CD4-positive, alpha-beta T cell treated with Interleukin-12 subunit alpha and Interleukin-12 subunit beta, for 1 hour (primary cell): ENCODE measurements around the gene GFAP.
A peak's percentile ranks its signal among the peaks of the same experiment; 100 is the strongest.

Experiments used
- DNase-seq: peaks from one replicate; pipeline ENCODE4 v3.0.0-alpha.2; 2020

Gene GFAP

GRCh38 chr17:44930667-44931066, 15.4 kb upstream of the GFAP start:
- no peak for DNase-seq

DNA sequence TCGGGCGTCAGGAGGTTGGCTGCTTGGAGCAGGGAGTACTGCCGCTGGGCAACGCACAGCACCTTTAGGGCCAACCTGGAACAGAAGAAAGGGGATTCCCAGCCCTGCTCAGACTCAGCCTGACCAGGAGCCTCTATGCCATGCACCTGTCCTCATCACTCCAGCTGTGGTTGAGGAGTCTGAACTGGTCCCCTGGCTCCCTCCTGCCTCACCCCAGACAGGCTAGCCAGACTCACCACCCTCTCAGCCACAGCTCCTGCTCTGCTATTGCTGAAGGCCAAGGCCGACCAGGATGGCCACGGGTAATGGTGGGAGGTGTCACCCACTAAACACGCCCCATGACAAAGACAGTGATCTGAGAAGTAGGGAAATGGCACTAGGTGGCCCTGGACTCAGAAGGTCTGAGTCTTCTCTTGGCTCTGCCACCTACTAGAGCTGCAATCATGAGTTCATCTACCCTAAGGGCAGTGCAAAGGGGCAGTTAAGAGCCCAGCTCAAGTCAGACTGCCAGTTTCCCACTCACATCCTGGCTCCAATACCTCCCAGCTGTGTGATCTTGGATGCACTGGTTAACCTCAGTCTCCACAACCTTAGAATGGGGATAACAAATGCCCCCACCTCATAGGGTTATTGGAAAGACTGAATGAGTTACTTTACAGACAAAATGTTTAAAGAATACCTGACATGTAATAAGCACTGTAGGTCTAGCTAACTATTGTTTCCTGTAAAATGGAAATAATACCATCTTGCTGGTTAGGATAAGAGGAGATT, 13.8 kb upstream of the GFAP start:
- DNase-seq: no peak

DNA sequence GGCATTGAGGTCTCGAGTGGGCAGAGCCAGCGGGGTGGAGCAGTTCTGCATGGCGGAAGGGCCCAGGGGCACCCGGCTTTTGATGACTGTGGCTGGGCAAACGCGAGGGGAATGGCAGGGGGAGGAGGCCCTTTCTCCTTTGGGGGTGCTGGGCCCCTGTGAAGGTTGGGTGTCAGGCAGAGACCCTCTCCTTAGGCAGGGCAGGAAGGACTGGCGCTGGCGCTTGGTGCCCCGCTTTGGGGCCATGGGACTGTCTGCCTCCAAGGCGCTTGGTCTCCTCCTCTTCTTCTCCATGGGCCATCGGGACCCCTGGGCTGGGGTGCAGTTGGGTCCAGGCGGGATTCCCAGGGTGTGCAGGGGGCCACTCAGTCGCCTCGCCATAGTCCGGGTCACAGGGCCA, 12.8 kb upstream of the GFAP start:
- no peak for DNase-seq

DNA sequence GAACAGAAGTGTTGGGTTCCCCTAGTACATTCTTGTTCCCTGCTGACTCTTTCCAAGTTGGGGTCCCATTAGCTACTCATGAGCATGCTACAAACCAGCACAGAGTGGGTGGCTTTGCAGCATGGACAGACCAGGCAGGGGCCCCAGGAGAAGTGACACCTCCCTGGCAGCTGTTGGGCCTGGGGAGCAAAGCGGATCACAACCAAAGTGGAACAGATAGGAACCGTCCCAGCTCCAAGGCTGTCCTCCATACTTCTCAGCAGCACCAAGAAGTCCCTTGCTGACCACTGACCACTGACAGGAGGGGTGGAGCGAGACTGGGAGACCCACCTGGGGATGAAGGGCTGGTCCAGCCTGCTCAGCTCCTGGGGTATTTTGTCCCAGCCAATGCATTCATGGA, 12.4 kb upstream of the GFAP start:
- no peak for DNase-seq

DNA sequence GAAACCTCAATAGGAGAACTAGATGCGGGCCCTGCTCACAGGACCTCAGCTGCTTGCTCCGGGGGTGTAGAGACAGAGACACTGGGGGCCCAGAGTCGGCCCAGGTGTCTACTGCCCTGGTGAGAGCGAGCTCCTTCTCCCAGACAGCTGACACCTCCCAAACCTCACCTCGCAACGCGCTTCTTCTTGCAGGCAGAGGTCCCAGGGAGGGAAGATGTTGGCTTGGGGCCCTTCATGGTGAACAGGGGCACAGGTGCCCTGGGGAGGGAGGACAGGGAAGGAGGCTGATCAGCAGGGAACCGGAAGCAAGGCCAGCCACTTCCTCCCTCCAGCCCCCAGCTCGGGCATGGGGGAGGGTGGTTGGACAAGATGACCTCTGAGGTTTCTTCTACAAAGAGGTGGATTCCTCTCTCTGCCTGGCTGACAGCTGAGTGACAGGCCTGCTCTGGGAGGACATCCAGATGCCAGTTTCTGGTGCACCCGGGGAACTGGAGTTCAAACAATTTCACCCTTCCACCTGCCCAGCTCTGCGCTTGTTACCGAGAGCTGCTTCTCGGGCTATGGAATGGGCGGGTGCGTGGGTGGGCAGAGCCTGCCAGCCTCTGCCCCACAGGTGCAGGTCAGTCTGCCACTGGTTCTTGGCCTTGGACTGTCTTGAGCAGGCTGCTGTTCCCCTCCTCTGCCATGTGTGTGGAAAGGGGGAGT, 11.7 kb upstream of the GFAP start:
- no peak for DNase-seq

DNA sequence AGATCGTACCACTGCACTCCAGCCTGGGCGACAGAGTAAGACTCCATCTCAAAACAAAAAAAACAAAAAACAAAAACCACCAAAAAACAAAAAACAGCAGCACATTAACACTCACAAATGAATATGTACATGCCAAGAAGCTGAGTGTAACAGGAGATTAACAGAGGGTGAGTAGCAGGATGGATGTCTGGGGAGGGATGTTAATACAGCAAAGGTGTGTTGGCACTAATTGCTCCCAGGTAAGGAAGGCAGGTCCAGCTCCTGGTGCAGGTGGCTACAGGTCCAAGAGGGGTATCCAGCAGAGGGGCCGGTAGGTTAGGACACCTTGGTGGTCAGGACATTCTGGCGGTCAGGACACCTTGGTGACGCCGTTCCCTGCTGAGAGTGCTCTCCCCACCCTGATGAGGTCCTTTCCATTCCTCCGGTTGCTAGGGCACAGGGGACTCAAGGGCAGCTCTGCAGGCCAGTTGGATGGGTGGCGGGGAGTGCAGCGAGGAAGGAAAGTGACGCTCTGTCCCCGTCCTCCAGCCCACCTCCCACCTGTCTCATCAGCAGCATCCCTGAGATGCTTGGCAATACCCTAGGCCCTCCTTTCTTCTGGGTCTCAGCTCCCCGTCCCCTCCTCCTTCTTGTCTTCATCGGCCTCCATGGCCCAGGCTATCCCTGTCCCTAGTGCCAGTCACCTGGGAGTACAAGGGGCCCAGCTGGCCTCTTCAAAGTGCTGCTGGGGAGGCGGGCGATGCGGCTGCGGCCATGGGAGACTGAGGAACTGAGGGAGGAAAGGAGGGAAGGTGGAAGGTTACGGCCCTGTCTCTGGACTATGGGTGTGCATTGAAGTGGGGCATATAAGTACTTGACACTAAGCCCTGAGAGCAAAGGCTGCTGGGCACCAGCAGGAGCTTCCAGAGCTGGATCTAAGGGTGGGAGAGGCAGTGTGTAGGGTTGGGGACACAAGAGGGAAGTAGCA, 10.7 kb upstream of the GFAP start:
- no peak for DNase-seq

DNA sequence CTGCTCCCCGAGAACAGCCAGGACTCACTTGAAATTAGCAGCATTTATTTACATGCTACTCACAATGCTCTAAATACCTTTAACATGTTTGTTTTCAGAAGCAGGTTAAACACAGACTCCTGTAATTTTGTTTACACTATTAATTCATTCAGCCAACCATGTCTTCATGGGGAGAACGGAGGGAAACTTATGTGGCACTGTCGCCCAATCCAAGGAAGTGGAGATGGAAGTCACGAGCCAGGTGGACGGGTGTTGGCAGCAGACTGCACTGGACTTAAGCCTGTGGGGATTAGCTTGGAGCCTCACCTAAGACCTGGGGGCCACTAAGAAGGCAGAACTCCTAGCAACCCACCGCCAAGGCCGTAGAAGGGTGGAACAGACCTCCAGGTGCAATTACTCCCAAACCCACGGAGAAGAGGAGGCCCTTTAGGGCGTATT, 8.8 kb upstream of the GFAP start:
- DNase-seq: no peak

GRCh38 chr17:44922746-44923470, 7.6 kb upstream of the GFAP start:
- DNase-seq: no peak

DNA sequence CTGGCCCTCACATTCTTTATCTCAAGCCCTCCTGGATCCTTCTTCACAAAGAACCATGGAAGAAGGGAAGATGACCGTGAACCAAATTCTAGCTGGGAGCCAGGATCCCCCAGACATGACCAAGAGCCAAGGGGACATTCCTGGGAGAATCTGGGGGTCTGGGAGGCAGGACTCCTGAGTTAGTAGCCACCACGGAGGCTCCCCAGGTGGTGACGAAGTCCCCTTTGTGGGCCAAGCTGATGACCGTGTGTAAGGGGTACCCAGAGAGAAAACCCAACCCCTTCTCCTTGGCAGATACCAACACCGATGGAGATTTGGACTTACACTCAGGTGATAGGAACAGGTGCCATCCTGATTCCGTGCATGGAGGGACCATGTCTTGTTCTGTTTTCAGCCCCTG, 6.8 kb upstream of the GFAP start:
- no peak for DNase-seq

DNA sequence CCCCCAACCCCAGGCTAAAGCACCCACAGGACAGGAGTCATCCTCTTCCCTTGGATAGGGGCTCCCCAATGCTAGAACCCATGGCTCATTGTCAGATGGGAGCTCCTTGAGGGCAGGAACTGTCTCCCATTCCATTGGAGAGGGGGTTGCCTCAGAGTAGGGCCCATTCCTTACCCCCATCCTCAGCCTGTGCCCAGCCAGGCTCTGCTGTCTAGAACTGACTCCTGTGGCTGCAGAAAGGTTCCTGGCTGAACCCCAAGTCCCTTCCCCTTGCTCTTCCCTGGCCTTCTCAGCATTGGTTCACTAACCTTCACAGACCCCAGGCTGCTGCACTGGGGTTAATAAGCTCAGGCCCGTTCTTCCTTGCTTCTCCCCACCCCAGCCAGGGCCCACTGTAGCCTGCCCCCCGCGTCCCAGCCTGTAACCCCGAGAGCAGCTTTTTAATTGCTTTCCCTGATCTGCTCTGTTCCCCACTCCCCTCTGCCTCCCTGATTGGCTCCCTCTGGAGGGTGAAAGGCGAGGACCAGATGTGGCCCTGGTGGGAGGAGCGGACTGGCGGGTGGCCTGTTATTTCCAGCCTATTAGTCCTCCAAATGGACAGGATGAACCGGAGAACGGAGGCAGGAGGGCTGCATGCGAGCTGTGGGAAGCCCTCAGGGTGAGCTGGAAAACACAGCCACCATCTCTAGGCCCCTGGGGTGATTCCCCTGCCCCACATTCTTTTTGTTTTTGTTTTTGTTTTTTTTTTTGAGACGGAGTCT, 6.0 kb upstream of the GFAP start:
- DNase-seq: no peak

- no peak for DNase-seq
These were observed 5.3 kb upstream of the GFAP start for GRCh38 chr17:44920565-44920940.

DNA sequence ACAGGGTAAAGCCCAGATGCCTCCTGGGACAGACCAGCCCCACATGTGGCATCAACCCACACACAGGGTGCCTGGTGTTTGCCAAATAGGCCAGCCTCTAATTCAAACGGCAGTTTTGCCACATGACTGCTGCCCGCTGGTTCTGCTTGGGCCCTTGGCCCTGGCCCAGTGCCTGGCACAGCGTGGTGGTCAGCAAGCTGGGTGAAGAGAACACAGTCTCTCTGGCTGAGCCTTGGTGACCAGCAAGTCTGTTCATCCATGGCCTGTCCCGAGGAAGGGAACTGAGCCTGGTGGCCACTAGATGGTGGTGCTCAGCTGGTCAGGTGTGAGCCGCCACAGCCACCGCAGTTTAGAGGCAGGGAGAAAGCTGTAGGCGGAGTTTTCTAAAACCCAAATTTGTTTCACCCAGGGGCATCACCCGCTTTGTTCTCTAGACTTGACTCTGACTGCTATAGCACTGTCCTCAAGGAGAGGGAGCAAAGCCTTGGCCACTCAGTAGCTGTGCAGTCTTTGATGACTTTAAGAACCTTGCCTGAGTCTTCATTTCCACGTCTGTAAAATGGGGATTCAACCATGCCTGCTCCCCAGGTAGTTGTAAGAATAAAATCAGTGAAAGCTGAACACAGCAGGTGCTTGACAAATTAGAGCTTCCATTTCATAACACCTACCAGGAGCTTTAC, 4.7 kb upstream of the GFAP start:
- peak; percentile 61 for DNase-seq

DNA sequence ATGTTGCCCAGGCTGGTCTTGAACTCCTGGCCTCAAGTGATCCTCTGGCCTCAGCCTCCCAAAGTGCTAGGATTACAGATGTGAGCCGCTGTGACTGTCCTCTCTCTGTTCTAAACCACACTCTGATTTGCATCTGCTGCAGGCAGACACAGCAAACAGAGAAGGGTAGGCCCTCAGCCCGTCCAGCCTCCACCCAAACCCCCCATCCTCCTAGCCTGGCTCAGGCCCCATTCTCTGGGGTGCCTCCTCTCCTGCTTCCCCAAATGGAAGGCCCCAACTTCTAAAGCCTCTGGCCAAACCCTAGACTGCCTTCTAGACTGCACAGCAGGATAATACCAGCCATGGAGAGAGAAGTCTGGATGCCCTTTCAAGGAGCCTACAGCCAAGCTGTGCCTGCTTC, 4.1 kb upstream of the GFAP start:
- DNase-seq: no peak

DNA sequence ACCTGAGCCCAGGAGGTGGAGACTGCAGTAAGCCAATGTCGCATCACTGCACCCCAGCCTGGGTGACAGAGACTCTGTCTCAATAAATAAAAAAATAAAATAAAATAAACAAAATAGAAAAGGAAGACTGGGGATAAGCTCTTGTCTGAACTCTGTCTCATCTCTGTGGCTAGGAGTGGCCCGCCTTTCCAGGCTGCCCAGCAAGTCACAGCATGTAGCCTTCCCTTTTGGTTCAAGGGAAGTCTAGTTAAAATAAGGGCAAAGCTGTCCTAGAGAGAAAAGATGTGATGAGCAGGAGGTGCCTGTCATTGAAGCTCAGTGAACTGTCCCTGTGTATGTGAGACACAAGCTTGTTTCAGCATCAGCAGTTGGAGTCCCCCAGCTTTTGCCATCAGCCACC, 2.7 kb upstream of the GFAP start:
- no peak for DNase-seq

DNA sequence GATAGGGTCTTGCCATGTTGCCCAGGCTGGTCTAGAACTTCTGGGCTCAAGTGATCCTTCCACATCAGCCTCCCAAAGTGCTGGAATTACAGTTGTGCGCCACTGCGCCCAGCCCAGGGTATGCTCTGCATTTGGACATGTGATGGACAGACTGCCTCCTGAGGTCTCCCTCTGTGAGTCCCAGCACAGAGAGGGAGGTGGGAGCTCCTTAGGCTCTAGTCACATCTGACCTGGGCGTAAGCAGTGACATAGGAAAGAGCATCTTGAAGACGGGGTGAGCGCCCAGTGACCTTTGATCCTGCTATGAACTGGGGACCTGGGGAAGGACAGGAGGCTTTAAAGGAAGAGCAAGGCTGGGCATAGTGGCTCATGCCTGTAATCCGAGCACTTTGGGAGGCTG, 2.2 kb upstream of the GFAP start:
- DNase-seq: no peak

- no peak for DNase-seq
These were observed 1.5 kb upstream of the GFAP start for GRCh38 chr17:44916781-44917241.

DNA sequence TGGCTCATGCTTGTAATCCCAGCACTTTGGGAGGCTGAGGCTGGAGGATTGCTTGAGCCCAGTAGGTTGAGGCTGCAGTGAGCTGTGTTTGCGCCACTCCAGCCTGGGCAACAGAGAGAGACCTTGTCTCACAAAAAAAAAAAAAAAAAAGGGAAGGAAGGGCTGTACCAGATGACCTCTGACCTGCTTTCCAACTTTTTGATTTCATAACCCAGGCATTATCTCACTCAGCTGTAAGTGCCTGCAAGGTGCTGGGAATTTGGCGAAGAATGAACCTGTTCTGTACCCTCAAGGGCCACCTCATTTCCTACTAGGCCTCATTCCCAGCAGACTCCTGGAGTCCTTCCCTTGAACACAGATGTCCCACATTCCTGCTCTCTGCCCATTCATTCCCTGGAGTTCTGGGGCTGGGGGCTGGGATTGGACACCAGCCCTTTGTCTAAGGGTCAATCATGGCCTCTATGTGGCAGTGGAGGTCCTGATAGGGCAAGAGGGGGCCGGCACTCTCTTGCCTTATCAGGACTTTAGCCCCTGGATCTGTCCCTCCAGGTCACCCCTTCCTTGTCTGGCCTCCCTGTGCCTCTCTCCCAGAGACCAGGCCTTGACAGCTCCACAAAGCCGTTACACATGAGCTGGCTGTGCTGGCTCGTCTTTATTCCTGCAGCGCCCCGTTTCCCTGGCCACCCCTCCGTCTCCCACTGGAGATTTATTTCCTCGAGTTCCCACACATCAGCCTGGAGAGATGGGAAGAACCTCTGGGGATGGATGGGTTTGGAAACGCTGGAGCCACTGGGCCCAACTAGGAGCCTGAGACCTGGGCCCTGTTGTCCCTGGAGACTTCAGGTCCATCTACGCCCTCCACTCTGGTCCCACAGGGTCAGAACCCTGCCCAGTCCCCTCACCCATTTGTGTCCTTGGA, 821 bp upstream of the GFAP start:
- no peak for DNase-seq

GRCh38 chr17:44914698-44915271, 515 bp downstream of the GFAP start:
- DNase-seq: no peak

DNA sequence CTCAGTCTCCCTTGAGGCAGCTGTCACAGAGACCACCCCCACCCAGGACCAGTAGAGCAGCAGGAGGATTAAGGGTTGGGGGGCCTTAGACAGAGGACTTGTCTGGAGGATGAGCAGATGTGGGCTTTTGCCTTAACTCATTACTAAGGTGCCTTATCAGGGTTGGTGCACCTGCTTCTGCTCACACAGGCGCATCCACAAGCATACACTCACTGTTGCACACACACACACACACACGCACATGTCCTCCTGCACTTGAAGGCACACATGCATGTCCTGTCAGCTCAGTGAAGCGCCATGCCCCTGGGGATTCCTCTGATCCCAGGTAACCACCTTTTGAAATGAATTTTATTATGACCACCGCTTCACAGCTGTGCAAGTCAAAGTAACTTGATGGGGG, 1.2 kb downstream of the GFAP start:
- DNase-seq: no peak

DNA sequence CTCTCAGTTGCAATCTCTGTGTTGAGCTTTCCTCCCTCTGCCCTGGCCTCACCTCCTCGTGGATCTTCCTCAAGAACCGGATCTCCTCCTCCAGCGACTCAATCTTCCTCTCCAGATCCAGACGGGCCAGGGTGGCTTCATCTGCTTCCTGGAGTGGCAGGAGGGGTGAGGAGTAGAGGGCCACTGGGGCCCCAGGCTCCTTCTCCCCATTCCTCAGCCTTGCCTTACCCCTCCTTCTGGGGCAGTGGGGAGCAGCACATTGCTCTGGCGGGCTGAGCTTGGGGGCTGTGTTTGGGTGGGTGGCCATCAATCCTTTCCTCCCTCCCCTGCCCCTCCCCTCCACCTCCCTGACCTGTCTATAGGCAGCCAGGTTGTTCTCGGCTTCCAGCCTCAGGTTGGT, 1.6 kb downstream of the GFAP start:
- no peak for DNase-seq
